PC-9 (cell line): ENCODE results near the gene EGFR. TPM values are rescaled to one million over a fixed set of nuclear protein-coding genes. Genes with fewer than 3 reads are reported as not detected.

Experiments
- BruUV-seq: library from RNA; stranded (reverse); fragments of 400-500 nt; replicated peaks from 2 replicates; lab custom pipeline; 2021; lab: Mats Ljungman, UMichigan
- CTCF ChIA-PET: fragments of 300-600 bp; sonication (Branson Sonifier 250); formaldehyde crosslinking; loops from one replicate; lab custom pipeline; 2022; ENCODE audit warnings: antibody characterized with exemption; lab: Charles Lee
- POLR2A ChIA-PET: fragments of 300-600 bp; sonication (Branson Sonifier 250); formaldehyde crosslinking; loops from one replicate; lab custom pipeline; 2022; ENCODE audit warnings: antibody characterized with exemption; ENCODE audit not compliant: unreplicated experiment; lab: Charles Lee
- DNase-seq, 2 experiments: peaks; one replicate each; pipeline versions ENCODE4 v3.0.0 to v3.0.0-alpha.2; 2015 to 2022; ENCODE audit warnings: mixed read lengths in 1 of 2
- H2AFZ ChIP-seq: fragments of 200-600 bp; sonication (generic); 2 replicates; pipeline ENCODE4 v1.8.1; 2017; ENCODE audit warnings: antibody characterized with exemption
- H3F3A ChIP-seq: fragments of 200-600 bp; sonication (generic); 2 replicates; pipeline ENCODE4 v1.8.1; 2017; ENCODE audit warnings: antibody characterized with exemption, mild to moderate bottlenecking, low read depth; ENCODE audit not compliant: insufficient read depth
- H3K27ac ChIP-seq: fragments of 200-600 bp; sonication (generic); 2 replicates; pipeline ENCODE4 v1.6.1; 2016; ENCODE audit warnings: mixed run types
- H3K27me3 ChIP-seq: fragments of 200-600 bp; sonication (generic); 2 replicates; pipeline ENCODE4 v1.6.1; 2016; ENCODE audit warnings: low read depth, mixed run types; ENCODE audit not compliant: insufficient read depth
- H3K36me3 ChIP-seq: fragments of 200-600 bp; sonication (generic); 2 replicates; pipeline ENCODE4 v1.6.1; 2016; ENCODE audit warnings: low read depth, mixed run types
- H3K4me1 ChIP-seq: fragments of 200-600 bp; sonication (generic); replicated peaks from 2 replicates; pipeline ENCODE4 v1.6.1; 2016; ENCODE audit warnings: mixed run types; ENCODE audit not compliant: insufficient read depth
- H3K4me2 ChIP-seq: fragments of 200-600 bp; sonication (generic); 2 replicates; pipeline ENCODE4 v1.6.1; 2017; ENCODE audit warnings: mixed run types
- H3K4me3 ChIP-seq: fragments of 200-600 bp; sonication (generic); 2 replicates; pipeline ENCODE4 v1.6.1; 2016; ENCODE audit warnings: mixed run types
- H3K79me2 ChIP-seq: fragments of 200-600 bp; sonication (generic); 2 replicates; pipeline ENCODE4 v1.6.1; 2017; ENCODE audit warnings: low read depth, mixed run types
- H3K9me2 ChIP-seq: fragments of 200-600 bp; sonication (generic); 2 replicates; pipeline ENCODE4 v1.8.1; 2017; ENCODE audit warnings: mild to moderate bottlenecking; ENCODE audit not compliant: insufficient read depth
- H3K9me3 ChIP-seq: fragments of 200-600 bp; sonication (generic); 2 replicates; pipeline ENCODE4 v1.8.1; 2016; ENCODE audit warnings: low read depth; ENCODE audit not compliant: insufficient read depth
- H4K20me1 ChIP-seq: fragments of 200-600 bp; sonication (generic); 2 replicates; pipeline ENCODE4 v1.8.1; 2017; ENCODE audit not compliant: insufficient read depth
- CTCF ChIP-seq: fragments of 200-600 bp; sonication (generic); conservative IDR thresholded peaks from 2 replicates; pipeline ENCODE4 v1.6.1; 2017; ENCODE audit warnings: mixed run types, antibody characterized with exemption, mild to moderate bottlenecking, moderate library complexity
- EZH2 ChIP-seq: fragments of 200-600 bp; sonication (generic); IDR thresholded peaks from 2 replicates; pipeline ENCODE4 v1.8.0; 2017; ENCODE audit warnings: antibody characterized with exemption, low read depth
- intact Hi-C: fragments of 100-400 bp; cut with micrococcal nuclease; formaldehyde crosslinking; loops from one replicate; pipeline ENCODE4 v1.10.0; 2022; ENCODE audit not compliant: unreplicated experiment
- total RNA-seq: library from RNA; stranded (reverse); gene quantifications from 2 replicates; pipeline ENCODE4 v1.2.3, GENCODE V29; 2021

Gene EGFR
- total RNA-seq, 1 experiment from 2014 or later = 342 TPM

- Histone ChIP-seq H3K4me3 (no peak overlapping the region), H4K20me1 (peaks cover 31% of the 10 kb centered on the region), H3K36me3 (peaks cover 42% of the 10 kb centered on the region), H3K27ac (peak overlapping the region; percentile 82; the same call in 1 of the 2 replicates), H3K27me3 (no peaks in the 10 kb centered on the region), H3F3A (peaks cover 88% of the 10 kb centered on the region), H3K4me1 (peaks cover 88% of the 10 kb centered on the region), H3K4me2 (no peak overlapping the region), H3K9me2 (no peaks in the 10 kb centered on the region), H3K9me3 (no peaks in the 10 kb centered on the region), H3K79me2 (peaks cover 98% of the 10 kb centered on the region), H2AFZ (no peak overlapping the region)
- CTCF ChIA-PET = no interaction called here
- POLR2A ChIA-PET = no interaction called here
- TF ChIP-seq EZH2 (no peak), CTCF (no peak)
- intact Hi-C loops = no loop called here
- BruUV-seq = no TSS peak
- no peak for DNase-seq
Observed at GRCh38 chr7:55050281-55050680, 31.5 kb downstream of the EGFR start.

- peaks cover 90% of the 10 kb centered on the region for H3K4me1 ChIP-seq
- H3K27me3 ChIP-seq = no peaks in the 10 kb centered on the region
- no peak overlapping the region for H2AFZ ChIP-seq
- peak overlapping the region; percentile 82 for H3K27ac ChIP-seq
- TF ChIP-seq CTCF (no peak), EZH2 (no peak)
- H3K4me3 ChIP-seq = no peak overlapping the region
- peaks cover 98% of the 10 kb centered on the region for H3K79me2 ChIP-seq
- H4K20me1 ChIP-seq = peaks cover 13% of the 10 kb centered on the region; the same call in 1 of the 2 replicates
- peak overlapping the region; percentile 56; the same call in 1 of the 2 replicates for H3K4me2 ChIP-seq
- H3K36me3 ChIP-seq = peaks cover 43% of the 10 kb centered on the region
- BruUV-seq = no TSS peak
- H3F3A ChIP-seq = peaks cover 86% of the 10 kb centered on the region
- H3K9me2 ChIP-seq = no peaks in the 10 kb centered on the region
- POLR2A ChIA-PET = interaction anchor here (1.6 kb wide), 1 partner anchor 13 kb away, joined by 7 read pairs; no protein-coding TSS in a partner anchor
- peak in 1 of 2 experiments; percentile 88 for DNase-seq
- H3K9me3 ChIP-seq = no peaks in the 10 kb centered on the region
- CTCF ChIA-PET = interaction anchor here (0.9 kb wide), 1 partner anchor 66 kb away, joined by 3 read pairs; no protein-coding TSS in a partner anchor
- intact Hi-C loops = loop anchor here (2.0 kb wide), 1 partner anchor 25 kb away; no protein-coding TSS in a partner anchor
Observed at GRCh38 chr7:55052081-55052480, 33.3 kb downstream of the EGFR start.

- H3K79me2 ChIP-seq = peaks cover 99% of the 10 kb centered on the region
- no peaks in the 10 kb centered on the region for H3K9me3 ChIP-seq
- H3K4me1 ChIP-seq = peaks cover 82% of the 10 kb centered on the region
- CTCF ChIA-PET = interaction anchor here (1.0 to 1.3 kb wide), 2 partner anchors 13 to 30 kb away, joined by 4 read pairs; no protein-coding TSS in a partner anchor
- H3K9me2 ChIP-seq = no peaks in the 10 kb centered on the region
- peak overlapping the region; percentile 2; the same call in 1 of the 2 replicates for H3K4me3 ChIP-seq
- peak overlapping the region; percentile 56 for H3K4me2 ChIP-seq
- TF ChIP-seq EZH2 (no peak), CTCF (no peak)
- no TSS peak for BruUV-seq
- no peaks in the 10 kb centered on the region for H3K27me3 ChIP-seq
- POLR2A ChIA-PET = interaction anchor here (0.6 to 1.6 kb wide), 11 partner anchors 9 to 264 kb away, joined by 3 to 10 read pairs (median 5); partner anchors contain the start of gene EGFR
- H4K20me1 ChIP-seq = 0 out of 2 replicates have a peak, but pooled peaks cover 9% of the 10 kb centered on the region
- DNase-seq = no peak
- peaks cover 88% of the 10 kb centered on the region for H3F3A ChIP-seq
- intact Hi-C loops = loop anchor here (1.0 to 2.0 kb wide), 4 partner anchors 12 to 68 kb away; no protein-coding TSS in a partner anchor
- H2AFZ ChIP-seq = no peak overlapping the region
- peak overlapping the region; percentile 82 for H3K27ac ChIP-seq
- H3K36me3 ChIP-seq = peaks cover 50% of the 10 kb centered on the region
Observed at GRCh38 chr7:55052741-55053427, 34.1 kb downstream of the EGFR start.
